ENCODE measurements around the gene COX5B. TPM values are rescaled to one million over a fixed set of nuclear protein-coding genes. Genes with fewer than 3 reads are reported as not detected.

The COX5B gene
- total RNA-seq, 6 experiments from 2014 or later = 162 to 215 (median 182) TPM

DNA sequence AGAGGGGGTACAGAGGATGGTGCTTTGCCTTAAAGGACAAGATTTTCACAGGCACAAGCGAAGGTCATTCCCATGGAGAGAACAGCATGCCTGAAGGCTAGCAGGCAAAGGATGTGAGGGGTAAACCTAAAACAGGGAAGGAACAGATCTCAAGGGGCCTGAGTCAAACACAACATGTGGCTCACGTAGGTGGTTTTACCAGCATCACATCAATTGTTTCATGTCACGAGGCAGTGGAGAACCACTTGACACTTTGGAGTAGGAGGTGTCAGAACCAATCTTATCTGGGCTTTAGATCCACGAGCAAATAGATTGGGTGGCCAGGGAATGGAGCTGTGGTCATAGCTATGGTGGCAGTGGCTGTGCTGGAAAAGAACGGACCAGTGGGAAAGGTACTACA lies 8.4 kb downstream of the COX5B start:
- H3K9me3 Mint-ChIP-seq = peaks cover 9% of the 10 kb centered on the region
- no peak overlapping the region for H3K27ac Mint-ChIP-seq
- H3K4me1 Mint-ChIP-seq (ENCODE audit: low read depth) = no peaks in the 10 kb centered on the region
- TF ChIP-seq, protein P1, sequence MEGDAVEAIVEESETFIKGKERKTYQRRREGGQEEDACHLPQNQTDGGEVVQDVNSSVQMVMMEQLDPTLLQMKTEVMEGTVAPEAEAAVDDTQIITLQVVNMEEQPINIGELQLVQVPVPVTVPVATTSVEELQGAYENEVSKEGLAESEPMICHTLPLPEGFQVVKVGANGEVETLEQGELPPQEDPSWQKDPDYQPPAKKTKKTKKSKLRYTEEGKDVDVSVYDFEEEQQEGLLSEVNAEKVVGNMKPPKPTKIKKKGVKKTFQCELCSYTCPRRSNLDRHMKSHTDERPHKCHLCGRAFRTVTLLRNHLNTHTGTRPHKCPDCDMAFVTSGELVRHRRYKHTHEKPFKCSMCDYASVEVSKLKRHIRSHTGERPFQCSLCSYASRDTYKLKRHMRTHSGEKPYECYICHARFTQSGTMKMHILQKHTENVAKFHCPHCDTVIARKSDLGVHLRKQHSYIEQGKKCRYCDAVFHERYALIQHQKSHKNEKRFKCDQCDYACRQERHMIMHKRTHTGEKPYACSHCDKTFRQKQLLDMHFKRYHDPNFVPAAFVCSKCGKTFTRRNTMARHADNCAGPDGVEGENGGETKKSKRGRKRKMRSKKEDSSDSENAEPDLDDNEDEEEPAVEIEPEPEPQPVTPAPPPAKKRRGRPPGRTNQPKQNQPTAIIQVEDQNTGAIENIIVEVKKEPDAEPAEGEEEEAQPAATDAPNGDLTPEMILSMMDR (IDR thresholded peaks at IDR 0.05) = no peak
- H3K36me3 Mint-ChIP-seq (ENCODE audit: low read depth) = peaks cover 46% of the 10 kb centered on the region
- no peak overlapping the region for H3K4me3 Mint-ChIP-seq
- H3K27me3 Mint-ChIP-seq (ENCODE audit: insufficient read depth) = peaks cover 6% of the 10 kb centered on the region
- DNase-seq = no peak

GRCh38 chr2:97654791-97655190 lies 8.9 kb downstream of the COX5B start:
- no peak for DNase-seq
- TF ChIP-seq, protein P1 (IDR thresholded peaks at IDR 0.05) = no peak
- Mint-ChIP-seq H3K27me3 (ENCODE audit: insufficient read depth) (peaks cover 6% of the 10 kb centered on the region), H3K36me3 (ENCODE audit: low read depth) (peaks cover 41% of the 10 kb centered on the region), H3K4me3 (no peak overlapping the region), H3K9me3 (peaks cover 9% of the 10 kb centered on the region), H3K4me1 (ENCODE audit: low read depth) (no peaks in the 10 kb centered on the region), H3K27ac (no peak overlapping the region; the same call in 1 of the 2 replicates)

- no peak overlapping the region for H3K27ac Mint-ChIP-seq
- TF ChIP-seq, protein P1 (IDR thresholded peaks at IDR 0.05) = no peak
- peaks cover 40% of the 10 kb centered on the region for H3K36me3 Mint-ChIP-seq (ENCODE audit: low read depth)
- H3K9me3 Mint-ChIP-seq = peaks cover 9% of the 10 kb centered on the region
- peaks cover 6% of the 10 kb centered on the region for H3K4me1 Mint-ChIP-seq (ENCODE audit: low read depth)
- DNase-seq = no peak
- H3K27me3 Mint-ChIP-seq (ENCODE audit: insufficient read depth) = peaks cover 6% of the 10 kb centered on the region
- no peak overlapping the region for H3K4me3 Mint-ChIP-seq
Observed at GRCh38 chr2:97656129-97656755, 10.4 kb downstream of the COX5B start.

DNA sequence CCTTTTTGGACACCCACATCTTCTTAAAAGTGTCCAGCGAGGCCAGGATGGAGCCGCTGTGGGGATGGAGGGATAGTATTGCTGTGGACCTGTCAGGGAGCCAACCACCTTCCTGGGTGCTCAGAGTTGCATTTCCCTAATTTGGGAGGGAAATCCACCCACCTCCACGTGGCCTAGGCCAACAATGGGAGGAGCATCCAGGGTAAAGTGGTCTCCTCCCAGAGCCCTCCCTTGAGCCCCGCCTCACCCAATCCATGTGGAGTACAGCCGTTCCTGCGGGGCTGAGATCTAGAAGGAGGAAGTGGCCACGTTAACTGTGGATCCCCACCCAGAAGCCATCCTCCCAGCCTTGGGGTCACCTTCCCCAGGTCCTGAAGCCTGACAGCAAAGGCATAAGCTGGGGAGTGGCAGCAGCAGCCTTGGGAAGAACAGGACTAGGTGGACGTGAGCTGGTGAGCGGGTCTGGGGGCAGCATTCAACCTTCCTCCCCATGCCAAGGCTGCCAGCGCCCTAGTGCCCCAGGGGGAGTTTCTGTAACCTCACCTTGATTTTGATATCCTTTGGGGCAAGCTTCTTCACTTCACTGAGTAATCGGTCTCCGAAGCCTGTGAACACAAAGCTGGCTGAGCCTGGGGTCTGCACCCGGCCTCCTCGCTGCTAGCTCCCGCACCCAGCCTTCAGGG lies 11.2 kb downstream of the COX5B start:
- TF ChIP-seq, protein P1 (IDR thresholded peaks at IDR 0.05) = no peak
- peaks cover 40% of the 10 kb centered on the region for H3K36me3 Mint-ChIP-seq (ENCODE audit: low read depth)
- peaks cover 14% of the 10 kb centered on the region for H3K4me1 Mint-ChIP-seq (ENCODE audit: low read depth)
- H3K4me3 Mint-ChIP-seq = no peak overlapping the region
- peaks cover 9% of the 10 kb centered on the region for H3K9me3 Mint-ChIP-seq
- H3K27me3 Mint-ChIP-seq (ENCODE audit: insufficient read depth) = peaks cover 6% of the 10 kb centered on the region
- DNase-seq = no peak
- H3K27ac Mint-ChIP-seq = no peak overlapping the region

DNA sequence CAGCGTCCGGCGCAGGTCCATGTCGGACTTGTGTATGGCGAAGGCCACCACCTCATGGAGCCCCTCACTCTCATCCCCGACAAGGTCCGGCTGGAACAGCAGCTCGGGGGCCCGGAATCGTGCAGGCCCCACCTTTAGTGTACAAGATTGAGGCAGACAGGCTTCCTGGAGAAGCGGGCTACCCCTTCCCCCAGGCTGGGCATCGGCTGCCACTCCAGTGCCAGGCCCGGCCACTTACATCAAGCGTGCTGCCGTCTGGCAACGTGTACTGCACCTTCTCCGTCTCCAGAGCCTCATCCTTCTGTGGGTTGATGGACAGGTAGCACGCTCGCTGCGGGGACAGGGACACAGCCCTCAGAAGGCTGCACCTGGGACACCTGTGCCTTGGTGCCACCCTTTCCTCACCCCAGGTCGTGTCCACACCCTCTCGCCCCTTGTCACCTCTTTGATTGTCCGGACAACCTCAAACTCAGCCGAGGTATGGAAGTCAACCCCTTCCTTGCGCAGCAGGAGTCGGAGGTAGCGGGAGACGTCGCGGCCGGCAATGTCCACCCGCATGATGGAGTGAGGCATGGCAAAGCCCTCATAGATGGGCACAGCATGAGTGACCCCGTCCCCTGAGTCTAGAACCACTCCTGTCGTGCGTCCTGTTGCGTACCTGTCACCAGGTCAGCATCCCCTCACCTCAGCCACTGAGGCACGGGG lies 12.3 kb downstream of the COX5B start:
- Mint-ChIP-seq H3K4me1 (ENCODE audit: low read depth) (peaks cover 23% of the 10 kb centered on the region), H3K9me3 (peaks cover 9% of the 10 kb centered on the region), H3K27me3 (ENCODE audit: insufficient read depth) (peaks cover 6% of the 10 kb centered on the region), H3K4me3 (no peak overlapping the region), H3K36me3 (ENCODE audit: low read depth) (peaks cover 34% of the 10 kb centered on the region), H3K27ac (no peak overlapping the region)
- TF ChIP-seq, protein P1 (IDR thresholded peaks at IDR 0.05) = no peak
- no peak for DNase-seq
